NCI-H2107 (cell line): ENCODE data around the gene WDR48.

Source experiments
- DNase-seq: peaks from one replicate; lab custom pipeline; 2025; lab: John Stamatoyannopoulos, UW

Gene WDR48

DNA sequence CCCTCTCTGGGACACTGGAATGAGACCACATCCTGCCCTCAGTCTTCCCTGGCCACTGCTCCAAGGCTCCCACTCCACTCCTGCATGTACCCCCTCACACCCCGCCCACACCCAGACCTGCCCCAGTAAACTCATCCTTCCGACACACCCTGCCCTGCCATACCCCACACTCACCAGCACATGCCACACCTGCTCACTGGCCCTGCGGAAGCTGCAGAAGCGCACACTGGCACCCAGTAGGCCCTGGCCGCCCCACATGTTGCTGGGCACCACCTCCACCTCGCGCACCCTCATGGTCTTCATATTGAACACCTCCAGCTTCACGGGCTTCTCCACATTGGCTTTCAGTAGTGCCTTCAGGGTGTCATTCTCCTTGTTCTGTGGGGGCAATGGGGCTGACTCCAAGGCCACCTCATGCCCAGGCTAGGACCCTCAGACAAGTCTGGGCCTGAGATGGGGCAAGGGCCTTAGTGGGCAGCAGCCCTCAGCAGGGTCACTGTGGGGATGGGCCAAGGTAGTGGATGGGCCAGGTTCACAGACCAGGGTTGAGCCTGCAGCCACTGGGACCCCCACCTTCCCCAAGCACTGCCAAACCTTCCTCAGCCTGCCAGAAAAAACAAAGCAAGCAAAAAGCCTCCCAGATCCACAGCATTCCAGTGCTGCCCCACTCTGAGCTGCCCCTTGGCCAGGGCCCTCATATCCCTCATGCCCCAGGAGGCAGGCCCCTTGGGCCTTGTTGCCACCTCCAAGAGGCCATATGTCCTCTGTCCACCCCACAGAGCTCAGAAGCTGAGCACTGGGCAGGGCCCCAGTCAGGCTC, 50.9 kb downstream of the WDR48 start:
- DNase-seq: no peak

DNA sequence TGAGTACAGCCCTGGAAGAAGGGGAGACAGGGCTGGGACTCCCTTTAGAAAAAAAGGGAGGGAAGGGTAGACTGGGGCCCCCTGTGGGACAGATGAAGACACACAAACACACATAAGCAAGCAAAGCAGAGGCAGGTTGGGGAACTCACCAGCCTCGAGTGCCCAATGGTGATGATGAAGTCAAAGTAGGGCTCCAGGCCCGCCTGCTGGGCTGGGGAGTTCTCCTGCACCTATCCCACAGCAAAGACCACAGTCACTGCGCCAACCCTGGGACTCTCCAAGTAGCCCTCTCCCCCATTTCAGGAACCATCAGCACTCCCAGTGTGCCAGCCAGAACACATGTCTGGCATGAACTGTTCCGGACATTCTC, 51.5 kb downstream of the WDR48 start:
- DNase-seq: no peak

DNA sequence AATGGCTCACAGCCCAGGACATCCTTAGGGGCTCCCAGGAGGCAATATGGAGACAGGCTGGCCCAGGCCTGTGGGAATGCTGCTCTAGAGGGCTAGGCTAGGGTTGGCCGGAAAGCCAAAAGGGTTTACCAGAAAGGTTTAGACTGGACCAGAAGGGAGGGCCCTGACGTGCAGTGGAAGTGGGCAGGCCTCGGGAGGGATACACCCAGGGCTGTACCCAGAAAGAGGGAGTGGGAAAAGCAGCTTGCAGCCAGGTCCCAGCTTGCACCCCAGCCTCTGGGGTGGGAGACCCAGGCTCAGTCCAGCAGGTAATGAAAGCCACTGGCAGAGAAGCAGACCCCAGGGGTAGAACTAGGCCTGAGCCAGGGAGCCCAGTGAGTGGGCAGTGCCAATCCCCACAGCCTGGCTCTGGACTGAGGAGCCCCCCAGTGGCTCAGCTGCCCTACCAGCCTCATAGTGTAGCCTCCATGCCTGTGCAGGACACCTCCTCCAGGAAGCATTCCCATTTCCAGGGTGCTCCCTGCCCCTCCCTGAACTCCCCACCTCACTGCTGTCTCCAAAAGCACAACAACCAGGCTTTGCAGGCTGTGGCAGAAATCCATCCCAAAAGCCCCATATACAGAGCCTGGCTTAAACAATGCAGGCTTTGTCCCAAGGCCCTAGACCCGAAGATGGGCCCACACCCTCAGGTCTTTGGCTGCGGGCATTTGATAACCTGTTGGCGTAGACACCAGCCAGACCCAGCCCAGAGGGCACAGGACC, 52.2 kb downstream of the WDR48 start:
- no peak for DNase-seq

DNA sequence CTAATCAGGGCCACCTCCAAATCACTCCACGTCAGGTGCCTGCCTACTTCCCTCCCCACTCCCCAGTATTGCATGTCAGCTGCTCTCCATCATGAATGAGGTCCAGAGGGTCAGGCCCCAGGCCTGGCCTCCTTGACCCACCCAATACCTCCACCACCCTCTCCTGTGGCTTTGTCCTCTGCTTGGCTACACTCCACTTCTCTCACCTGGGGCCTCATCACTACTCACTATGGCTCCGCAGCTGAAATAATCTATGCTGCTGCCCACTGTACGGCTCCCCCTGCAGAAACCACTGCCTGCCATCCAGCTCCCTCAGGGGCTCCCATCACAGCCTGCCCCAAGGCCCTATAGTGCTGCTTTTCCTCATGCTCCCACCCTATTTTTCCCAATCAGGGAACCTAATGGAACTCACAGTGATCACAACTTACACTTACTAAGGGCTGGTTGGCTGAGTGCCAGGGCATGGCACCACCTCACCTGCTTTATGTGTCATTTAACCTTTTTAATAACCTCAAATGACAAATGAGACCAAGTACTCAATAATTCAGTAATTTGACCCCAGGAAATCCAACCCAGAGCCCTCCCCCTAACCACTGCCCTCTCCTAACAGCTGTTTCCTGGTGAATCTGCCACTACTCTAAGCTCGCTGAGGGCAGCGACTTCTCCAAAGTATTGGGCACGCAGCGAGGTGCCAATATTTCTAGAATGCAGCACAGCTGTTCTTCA, 53.3 kb downstream of the WDR48 start:
- no peak for DNase-seq

DNA sequence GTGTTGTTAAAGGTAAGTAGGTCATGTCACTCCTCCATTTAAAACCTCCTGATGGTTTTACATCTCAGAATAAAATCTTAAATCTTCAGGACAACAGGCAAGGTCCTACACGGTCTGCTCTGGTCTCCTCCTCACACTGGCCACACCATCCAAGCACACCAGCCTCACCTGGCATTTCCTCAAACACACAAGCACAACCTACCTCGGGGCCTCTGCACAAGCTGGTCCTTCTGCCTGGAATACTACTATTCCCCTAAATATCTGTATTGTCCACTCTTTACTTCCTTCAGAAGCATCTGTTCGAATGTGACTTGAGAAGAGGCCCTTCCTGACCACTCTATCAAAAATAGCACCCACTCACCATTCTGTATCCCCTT, 53.9 kb downstream of the WDR48 start:
- no peak for DNase-seq

DNA sequence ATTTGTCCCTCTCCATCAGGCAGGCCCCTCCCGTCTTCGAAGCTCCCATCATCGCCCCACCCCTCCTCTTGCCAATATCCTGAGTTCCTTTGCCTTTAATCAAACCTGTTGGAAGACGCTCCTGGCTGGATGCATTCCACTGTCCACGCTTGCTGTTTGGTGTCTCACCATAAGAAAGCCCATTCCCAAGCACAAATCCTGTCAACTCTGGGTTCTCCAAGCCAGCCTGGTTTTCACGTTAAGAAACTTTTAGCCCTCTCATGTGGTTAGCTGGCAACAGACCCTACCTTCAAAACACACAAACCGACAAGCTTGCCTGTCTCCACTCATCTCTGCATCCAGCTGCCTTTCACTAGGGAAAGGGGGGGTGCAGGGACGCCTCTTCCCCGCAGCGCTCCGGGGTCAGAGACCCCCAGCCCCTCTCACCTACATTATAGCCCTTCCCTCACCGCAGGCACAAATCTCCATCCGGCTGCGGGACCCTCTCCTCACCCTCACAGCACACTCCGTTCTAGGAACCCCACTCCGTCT, 54.5 kb downstream of the WDR48 start:
- no peak for DNase-seq

DNA sequence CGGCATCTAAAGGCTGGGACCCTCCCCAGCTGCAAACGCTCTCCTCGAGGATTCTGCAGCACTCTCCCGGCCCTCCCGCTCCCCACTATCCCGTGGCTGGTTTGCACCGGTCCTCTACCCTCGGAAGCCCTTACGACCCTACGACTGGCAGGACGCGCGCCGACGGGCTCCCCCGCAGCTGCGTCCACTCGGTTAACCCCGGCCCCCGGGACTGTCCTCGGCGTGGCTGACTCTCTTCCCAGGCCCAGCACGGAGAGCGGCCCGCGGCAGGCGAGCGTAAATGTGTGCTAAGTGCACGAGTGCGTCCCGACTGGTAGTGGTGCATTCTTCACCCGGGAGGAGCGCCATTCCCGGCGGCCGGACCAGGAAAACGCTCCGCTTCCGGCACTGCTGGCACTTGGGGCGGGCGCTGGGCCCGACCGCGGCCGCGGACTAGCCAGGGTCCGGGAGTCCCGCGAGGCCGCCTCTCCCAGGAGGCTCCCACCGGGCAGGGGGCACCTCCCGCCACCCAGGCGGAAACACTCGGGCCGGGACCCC, 55.1 kb downstream of the WDR48 start:
- DNase-seq: no peak

DNA sequence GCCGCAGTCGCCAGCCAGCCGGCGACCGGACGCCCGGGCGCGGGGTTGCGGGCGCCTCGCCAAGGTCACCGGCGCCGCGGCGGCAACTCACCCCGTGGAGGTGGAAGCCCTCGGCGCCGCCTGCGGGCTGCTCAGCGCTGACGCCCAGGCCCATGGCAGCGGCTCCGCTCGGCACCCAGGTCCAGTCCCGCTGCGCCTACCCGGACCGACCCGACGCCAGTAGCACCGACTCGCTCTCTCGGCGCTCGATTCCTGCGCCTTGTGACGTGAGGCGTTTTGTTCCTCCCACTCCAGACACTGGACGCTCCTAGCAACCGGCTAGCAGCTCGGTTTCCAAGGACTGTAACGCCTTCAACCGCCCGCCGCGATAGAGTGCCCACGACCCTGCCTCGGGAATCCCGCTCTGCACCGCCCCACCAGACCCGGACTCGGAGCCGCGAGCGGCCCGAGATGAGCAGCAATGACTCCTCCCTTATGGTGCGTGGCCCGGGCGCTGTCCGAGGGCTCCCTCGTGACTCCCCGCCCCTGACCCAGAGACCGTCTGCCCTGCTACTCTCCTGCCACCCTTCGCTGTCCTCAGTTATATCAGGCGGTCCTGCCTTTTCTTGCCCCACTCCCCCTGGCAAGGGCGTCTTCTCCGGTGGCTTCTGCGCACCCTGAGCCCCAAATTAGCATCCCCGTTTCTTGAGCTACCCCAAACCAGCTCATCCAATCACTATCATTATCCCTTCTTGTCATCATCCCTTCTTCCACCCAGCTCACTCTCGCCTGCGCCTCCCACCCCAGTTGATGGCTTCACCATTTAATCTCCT, 55.8 kb downstream of the WDR48 start, which contains the start of the genes GORASP1 and TTC21A:
GORASP1 (minus strand) TSS at position 240 of the 812 bp plus-strand sequence; CDS start at position 154, 86 bp downstream.
TTC21A (plus strand) TSS at position 293 of the 812 bp plus-strand sequence; CDS start at position 451, 158 bp downstream.
- DNase-seq: peak; percentile 23

DNA sequence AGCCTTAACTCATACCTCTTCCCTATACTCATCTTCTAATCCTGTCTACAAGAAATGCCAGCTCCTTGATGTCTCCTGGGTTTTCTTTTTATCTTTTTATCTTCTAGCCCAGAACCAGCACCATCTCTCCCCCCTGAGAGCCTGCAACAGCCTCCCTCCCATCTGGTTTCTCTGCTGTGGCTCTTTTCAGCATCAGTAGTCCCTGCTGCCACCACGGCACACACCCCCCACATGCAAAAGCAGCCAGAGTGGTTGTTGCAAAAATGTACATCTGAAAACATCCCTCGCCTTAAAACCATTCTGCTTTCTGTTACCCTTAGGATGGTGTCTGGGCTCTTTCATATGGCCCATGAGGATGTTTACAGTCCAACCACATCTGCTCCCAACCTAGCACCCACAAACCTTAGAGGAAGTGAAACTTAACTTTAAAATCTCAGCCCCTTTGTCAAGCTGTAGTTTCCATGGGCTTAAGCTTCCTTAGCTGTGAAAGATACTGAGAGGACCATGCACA, 56.4 kb downstream of the WDR48 start:
- no peak for DNase-seq

DNA sequence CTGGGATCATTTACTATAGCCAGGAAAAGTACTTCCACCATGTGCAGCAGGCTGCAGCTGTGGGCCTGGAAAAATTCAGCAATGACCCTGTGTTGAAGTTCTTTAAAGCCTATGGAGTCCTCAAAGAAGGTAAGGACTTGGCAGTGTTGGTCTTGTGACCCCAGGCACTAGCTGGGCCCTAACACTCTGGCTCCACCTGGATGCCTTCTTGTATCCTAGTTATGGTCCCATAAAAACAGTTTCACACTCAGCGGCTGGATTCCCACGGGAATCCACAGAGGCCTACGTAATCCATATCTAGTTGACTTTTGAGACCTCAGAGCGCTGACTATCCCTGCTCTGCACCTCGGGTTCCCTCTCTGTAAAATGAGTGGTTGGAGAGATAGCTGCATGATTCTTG, 57.3 kb downstream of the WDR48 start:
- DNase-seq: no peak

DNA sequence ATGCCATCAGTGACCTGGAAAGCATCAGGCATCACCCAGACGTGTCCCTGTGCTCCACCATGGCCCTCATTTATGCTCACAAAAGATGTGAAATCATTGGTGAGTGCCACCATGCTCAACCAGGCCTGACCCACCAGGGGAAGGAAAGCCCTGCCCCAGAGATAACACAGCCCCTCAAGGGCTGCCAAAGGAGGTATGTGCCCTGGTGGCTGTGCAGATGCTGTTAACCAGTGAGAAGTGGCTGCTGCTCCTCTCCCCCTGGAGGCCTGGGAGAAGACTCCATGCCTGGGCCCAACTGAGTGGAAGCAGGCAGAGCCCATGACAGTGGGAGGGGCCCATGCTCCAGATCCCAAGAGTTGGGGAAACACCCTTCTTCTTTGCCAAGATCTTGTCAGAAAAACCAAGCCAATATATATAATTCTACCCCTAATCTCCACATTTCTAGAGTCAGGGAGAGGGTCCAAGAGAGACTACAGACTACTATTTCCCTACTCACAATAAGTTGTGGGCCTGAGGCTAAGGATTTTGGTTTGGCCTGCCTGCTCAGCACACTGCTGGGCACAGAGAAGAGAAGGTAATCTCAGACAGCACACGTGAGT, 58.3 kb downstream of the WDR48 start:
- DNase-seq: no peak

DNA sequence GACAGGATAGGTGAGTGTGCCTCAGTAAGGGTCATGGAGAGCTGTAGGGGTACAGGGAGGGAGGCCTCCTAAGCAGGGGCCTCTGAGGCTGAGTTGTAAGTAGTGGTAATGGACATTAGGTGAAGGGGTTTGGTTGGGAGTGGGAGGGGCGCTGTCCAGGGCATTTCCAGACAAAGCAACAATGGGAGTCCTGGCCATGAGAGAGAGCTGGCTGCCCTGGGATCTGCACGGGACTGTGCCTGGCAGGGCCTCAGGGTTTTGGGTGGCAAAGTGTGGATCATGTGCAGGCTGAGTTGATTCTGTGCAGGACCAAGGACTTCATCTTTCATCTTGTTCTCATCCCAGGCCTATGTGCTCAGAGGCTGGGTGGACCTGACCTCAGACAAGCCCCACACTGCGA, 60.3 kb downstream of the WDR48 start:
- no peak for DNase-seq

DNA sequence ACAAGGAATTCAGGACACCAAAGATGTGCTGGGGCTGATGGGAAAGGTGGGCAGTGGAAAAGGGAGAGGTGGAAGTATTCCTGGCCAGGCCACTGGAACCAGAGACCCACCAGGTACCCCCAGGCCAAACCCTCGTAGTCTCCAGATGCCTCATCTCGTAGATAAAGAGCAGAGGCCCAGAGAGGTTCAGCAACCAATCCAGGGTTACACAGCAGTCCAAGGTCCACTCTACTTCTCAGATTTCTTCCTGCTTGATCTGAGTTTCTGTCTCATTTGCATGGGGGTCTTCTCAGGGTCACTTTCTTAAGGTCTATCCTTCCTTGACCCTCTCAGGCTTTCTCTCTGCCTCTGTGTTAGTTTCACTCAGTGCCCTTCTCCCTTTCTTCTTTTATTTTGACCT, 60.7 kb downstream of the WDR48 start:
- no peak for DNase-seq

DNA sequence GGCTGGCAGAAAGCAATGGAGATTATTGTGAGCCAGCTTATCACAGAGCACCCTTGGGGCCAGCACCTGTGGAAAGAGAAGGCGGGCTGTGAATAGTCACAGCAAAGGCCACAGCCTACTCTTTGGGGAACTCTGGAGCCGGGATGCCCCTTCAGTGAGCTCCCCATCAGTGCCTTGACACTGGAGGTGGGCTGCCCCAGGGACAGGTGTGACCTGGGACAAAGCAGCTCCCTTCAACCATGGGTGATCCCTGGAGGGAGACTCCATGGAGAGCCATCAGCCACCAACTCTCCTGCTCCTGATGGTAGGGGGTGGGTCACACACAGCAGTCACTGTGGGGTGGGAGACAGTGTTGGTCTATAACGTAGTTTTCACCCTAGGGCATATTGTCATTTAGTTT, 61.5 kb downstream of the WDR48 start:
- DNase-seq: no peak

DNA sequence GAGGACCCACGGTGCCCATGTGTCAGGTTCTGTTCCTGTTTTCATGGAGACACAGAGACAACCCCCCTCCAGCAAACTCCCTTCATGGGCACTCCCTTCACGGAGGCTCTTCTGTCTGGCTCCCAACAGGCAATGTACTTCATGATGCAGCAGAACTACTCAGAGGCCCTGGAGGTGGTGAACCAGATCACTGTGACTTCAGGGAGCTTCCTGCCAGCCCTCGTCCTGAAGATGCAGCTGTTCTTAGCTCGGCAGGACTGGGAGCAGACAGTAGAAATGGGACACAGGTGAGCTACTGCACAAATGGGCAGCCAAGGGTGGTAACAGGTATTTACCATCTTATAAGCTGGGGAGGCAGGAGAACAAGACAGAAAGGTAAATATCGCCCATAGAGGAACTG, 62.6 kb downstream of the WDR48 start:
- DNase-seq: no peak

DNA sequence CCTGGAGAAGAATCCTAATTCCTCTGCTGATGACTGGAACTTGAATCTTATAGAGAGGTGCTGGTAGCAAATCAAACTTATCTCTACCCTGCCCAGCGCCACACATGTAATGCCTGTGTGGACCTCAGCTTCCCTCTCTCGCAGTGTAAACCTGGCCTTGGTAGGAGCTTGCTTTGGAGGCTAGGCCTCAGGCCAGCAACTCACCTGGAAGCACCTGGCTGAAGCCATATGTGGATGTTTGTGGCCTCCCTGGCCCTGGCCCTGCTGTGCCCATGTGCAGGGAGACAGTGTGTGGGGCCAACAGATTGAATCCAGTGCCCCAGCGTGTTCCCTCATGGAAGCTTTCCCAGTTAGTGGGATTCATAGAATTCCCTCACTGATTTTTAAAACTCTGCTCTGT, 64.1 kb downstream of the WDR48 start:
- DNase-seq: no peak

DNA sequence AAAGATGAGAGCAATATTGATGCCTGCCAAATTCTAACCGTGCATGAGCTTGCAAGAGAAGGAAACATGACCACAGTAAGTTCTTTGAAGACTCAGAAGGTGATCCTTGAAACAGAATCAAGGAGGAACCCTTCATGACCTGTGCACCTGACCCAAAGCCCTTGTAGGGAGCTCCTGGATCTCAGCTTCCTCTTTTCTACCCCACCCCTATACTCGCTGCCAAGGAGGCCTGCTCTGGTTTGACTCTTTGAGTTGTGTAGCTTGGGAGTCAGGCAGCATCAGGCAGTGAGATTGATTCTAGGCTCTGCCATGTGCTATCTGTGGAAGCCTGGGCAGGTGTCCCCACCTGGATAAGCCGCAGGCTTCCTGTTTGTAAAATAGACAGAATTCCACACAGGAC, 66.3 kb downstream of the WDR48 start:
- no peak for DNase-seq

DNA sequence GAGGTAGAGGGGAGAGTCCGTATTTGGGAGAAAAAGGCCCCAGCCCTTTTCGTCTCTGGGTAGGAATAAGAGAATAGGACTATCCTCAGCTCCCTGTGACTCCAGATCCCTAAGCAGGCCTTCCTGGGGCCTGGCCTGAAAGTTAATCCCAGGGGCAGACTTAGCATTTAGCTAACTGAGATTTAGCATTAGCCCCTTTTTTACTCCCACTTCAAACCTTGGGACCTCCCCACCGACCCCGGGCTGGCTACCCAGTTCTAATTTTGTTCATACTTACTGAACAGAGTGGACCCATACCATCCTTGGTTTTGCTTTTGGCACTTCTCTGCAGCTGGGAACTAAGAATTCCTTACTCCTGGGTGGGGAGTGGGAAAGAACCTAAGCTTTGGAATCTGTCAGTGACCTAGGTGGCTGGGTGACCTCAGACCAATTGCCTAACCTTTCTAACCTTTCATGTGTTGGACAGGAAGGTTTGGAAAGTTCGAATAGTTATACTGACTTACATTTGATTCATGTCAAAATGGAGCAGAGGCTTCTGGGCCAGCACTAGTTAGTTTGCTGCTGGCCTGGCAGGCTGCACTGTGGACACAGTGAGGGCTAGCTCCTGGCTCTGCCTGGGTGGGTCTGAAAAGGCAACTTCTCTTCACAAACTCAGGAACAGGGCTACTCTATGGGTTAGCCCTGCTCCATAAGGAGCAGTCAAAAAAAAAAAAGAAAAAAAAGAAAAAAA, 67.3 kb downstream of the WDR48 start:
- no peak for DNase-seq

DNA sequence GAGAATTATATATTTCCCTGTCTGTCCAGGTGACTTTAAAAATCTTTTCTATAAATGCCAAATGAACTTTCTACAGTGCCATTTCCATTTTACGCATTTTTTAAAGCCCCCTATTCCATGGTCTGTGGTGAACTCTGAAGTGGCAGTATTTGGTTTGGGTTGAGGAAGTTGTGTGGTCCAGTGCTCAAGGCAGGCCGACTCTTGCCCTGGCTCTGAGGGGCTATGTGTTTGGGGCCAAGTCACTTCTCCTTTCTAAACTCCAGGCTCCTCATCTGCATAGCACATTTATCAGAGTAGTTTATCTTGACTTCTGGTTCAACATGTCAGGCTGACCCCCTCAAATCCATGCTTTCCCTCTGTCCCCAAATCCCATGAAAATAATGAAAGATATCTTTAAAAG, 69.8 kb downstream of the WDR48 start:
- DNase-seq: no peak

DNA sequence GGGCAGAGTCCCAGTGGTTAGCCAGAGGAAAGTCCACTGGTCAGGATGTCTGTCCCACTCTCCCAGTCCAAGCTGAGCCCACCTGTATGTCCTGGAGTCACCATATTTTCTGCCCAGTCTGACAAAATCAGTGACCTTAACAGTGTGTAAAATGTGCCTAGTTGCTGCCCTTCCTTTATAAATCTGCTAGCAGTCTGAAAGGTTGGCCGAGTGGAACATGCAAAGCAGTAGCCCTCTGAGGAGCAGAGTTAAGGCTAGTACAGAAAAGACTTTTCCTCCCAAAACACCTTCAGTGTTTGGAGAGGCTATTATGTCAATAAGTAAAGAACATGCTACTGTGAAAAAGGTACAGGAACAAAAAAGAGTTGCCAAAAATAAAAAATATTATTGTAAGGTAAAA, 71.0 kb downstream of the WDR48 start:
- no peak for DNase-seq
